Right renal cortex interstitium (tissue), 3 donors: ENCODE data around the gene TIPIN. TPM values are rescaled to one million over a fixed set of nuclear protein-coding genes. Genes with fewer than 3 reads are reported as not detected.
"Not testable (repeated sequence)": the region's sequence is repeated elsewhere in the genome, so short reads cannot be mapped to it uniquely, and the experiment has no call there.

Experiments used
- DNase-seq, 3 donors: peaks; one replicate each; pipeline ENCODE4 v3.0.0-alpha.2; 2013; ENCODE audit warnings: low read depth in 3 of 3, low spot score in 2 of 3
- polyA plus RNA-seq, 3 donors: library from polyadenylated mRNA; unstranded; fragments of 120-200 nt; gene quantifications; one replicate each; pipeline ENCODE4 v1.2.1, GENCODE V29; 2013; ENCODE audit not compliant: insufficient read length in 3 of 3

TIPIN gene
- polyA plus RNA-seq, 3 donors, result 15.9 to 23.9 (median 17.1) TPM

DNA sequence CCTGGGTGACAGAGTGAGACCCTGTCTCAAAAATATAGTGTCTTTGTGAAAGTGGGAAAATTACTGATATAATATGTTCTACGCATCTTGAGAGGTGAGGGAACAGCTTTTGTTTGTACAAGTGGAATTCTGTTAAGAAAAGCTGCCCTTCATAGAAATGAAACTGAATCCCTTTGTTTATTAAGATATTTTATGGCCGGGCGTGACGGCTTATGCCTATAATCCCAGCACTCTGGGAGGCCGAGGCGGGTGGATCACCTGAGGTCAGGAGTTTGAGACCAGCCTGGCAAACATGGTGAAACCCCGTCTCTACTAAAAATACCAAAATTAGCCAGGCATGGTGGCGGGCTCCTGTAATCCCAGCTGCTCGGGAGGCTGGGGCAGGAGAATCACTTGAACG, 52.1 kb downstream of the TIPIN start:
- DNase-seq, result not testable (repeated sequence)

DNA sequence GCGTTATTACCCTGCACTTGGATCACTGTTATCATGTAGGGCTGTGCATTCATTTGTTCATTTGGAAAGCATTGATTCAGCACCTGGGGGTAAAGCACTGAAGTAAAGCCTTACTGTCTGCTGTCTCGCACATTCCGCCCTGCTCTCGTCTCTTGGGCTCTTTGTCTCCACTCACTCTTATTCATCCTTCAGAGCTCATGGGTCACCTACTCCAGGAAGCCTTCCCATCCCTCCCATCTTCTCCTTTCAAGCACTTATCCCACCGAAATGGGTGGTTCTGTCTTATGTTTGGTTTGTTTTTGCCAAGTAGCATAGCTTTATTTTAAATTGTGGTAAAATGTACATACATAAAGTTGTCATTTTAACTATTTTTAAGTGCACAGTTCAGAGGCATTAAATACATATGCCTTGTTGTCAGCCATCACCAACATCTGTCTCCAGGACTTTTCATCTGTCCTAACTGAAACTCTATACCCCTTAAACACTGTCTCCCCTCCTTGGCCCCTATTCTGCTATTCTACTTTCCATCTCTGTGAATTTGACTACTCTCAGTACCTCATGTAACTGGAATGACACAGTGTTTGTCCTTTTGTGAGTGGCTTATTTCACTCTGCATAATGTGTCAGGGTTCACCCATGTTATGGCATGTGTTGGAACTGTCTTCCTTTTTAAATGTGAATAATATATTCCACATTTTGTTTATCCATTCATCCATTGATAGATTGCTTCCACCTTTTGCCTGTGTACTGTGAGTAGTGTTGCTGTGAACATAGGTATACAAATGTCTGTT, 53.8 kb downstream of the TIPIN start:
- no peak for DNase-seq

DNA sequence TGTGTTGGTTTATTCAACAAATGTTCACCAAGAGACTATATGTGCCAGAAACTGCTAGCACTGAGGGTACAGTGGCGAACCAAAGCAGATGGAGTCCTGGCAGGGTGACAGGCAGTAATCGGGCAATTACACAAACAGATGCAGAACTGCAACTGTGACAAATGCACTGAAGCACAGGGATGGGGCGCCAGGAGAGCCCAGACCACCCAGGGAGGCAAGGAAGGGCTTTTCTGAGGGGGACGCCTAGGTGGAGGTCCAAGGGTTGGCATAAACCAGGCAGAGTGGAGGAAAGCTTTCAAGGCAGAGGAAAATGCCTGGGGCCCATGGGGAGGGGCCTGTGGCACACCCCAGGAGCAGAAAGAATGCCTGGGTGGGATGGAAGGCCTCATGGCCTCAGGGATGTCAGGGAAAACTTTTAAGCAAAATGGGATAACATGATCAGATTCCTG, 57.7 kb downstream of the TIPIN start:
- DNase-seq, result no peak

DNA sequence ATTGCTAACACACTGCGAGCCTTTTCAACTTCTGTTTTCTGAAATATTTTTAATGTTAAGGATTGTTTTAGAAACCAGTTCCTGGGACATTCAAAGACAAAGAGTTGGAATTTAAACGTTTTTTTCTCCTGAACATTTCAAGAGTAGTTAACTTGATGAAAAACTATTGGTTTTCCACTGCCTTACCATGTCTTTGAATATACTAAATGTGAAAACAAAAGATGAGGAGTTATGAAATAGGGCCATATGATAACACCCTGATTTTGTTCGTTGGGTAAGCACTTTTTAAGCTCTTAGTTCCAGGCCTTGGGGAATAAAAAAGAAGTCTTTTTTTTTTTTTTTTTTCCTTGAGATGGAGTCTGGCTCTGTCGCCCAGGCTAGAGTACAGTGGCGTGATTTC, 60.3 kb downstream of the TIPIN start:
- DNase-seq, result no peak

DNA sequence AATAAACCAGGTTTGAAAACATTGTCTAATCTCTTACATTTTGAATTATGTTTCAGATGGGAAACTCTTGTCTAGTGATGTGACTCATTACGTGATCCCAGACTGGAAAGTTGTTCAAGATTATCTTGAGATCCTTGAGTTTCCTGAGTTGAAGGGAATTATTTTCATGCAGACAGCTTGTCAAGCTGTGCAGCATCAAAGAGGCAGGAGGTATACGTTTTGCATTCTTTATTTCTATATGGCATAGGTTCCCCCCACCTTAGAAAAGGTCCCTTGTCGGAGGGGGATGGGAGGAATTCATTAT, 61.6 kb downstream of the TIPIN start:
- no peak for DNase-seq

DNA sequence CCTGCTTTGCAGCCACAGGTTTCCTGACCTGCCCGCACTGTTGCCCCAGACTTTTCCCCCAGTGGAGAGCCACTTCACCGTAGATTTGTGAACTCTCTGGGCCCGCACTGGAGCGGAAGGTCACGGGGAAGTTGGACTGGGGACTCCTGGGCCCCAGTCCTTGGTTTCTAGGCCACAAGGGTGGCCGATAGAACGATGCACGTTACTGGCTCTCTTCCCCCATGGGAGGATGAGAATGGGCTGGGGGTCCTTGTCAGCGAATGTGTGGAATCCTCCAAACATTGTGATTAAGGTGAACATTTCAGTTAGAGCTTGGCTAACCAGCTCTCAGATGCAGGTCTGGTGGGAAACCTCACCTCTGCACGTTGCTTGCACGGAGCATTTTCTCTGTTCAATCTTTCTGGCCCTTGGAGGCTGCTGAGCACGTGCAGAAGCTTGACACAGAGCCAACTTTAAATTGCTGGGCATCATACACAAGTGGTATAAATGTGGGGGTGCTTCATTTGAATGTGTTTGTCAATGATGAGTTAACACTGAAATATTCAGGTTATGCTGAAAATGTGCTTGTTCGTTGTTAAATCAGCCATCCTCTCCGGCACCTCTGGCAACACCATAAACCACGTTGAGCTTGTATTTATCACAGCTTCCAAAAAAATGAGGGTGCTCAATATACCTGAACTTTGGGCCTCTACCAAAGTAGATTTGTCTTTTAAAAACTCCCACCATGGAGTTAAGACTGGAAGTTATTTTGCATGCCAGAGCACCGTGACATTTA, 62.1 kb downstream of the TIPIN start:
- DNase-seq, result peak in 2 of 3 donors; percentile 15 to 18

DNA sequence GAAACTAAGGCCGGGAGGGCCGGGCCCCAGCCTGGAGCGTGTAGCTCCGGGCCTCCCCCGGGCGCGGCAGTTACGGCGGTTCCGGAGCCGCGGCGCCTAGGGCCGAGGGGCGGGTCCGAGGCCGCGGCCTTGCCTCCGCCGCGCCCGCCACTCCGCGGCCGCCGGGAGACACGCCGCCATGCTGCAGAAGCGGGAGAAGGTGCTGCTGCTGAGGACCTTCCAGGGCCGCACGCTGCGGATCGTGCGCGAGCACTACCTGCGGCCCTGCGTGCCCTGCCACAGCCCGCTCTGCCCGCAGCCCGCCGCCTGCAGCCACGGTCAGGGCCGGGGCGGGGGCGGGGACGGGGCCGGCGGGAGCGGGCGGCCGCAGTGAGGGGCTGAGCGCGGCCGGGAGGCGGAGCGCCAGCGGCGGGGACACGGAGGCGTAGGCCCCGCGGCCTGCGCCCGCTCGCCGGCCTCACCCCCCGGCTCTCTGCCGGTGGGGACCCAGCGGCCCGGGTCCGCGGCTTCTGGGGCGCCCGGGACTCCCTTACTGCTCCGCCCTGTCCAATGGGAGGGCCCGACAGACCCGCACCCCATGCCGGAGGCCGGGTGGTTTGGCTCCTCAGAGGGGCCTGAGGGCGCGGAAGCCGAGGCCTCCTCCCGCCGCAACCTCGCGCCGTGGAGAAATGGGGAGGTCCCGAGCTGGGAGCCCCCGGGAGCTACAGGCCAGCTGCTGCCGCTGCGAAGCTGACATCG, 62.9 kb downstream of the TIPIN start, which contains the start of gene DIS3L:
Gene DIS3L, plus strand, starts transcription at position 150 of the 738 bp plus-strand sequence. Its CDS starts 29 bp downstream, at position 179.
- DNase-seq, result peak in 1 of 3 donors; percentile 32

DNA sequence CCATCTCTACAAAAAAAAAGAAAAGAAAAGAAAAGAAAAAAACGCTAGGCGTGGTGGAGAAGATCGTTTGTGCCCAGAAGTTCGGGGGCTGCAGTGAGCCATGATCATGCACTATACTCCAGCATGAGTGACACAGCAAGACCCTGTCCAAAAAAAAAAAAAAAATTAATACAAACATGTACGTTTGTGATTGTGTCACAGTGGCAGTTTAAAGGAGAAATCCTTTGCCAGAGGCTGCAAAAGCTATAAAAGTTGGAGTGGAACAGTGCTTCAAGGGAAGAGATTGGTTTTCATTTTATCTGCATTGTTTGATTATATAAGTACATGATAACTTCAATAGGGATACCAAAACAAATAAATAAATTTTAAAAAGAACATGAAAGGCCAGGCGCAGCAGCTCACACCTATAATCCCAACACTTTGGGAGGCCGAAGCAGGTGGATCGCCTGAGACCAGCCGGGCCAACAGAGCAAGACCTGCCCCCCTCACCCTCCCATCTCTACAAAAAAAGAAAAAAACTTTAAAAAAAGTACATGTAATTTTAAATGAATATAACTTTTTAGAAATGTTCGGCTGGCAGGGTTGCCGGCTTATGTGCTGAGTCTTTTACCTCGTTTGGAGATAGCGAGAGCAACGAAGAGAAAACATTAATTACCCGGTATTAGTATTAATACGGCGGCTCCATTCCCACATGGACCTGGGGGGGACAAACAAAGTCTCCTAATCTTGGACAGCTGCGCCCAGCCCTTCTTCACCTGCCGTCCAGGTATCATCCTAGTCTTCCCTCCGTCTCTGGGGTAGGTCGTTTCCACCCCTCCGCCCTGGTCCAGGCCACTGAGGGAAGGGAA, 63.7 kb downstream of the TIPIN start:
- DNase-seq, result no peak

DNA sequence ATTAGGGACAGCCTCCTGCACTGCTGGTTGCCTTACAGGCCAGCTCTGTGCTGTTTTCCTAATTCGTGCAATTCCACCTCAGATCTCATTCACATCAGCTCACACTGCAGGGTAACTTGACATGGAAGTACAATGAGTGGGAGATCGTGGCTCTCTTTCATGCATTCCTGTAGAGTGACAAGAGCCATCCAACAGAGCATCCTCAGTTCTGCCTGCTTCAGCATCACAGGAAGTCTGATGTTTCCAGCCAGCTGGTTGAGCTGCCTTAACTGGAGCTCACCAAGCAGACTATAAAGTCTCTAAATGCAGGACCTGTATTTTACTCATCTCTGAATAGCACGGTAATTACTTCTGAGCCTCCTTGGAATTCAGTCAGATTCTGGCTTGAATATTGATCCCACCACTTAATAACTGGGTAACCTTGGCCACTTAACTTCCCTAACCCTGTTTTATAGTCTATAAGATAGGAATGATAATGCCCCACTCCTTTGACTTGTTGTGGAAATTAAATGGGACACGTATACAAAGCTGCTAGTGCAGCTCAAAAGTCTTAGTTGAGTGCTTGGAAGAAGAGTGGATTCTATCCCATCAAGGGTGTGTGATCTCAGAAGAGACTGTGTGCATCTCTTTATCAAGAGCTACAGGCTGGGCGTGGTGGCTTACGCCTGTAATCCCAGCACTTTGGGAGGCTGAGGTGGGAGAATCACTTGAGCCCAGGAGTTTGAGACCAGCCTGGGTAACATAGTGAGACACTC, 64.5 kb downstream of the TIPIN start:
- DNase-seq, result no peak

DNA sequence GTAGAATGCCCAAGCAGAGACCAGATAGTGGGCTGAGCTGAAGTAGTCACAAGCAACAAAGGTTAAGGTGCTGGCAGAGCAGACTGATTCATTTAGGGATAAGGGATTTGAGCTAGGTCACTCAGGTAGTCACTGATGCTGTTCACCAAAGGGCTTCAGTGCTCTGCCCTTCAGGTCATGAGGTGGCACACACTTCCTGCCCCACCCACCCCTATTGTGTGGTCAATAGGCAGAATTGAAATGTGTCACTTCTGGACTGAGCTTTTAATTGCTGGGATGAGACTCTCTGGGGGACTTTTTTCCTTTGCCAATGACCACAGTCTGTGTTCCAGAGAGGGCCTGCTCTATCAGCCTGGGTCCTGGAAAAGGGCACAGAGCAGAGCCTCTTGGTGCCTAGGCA, 66.0 kb downstream of the TIPIN start:
- DNase-seq, result no peak

DNA sequence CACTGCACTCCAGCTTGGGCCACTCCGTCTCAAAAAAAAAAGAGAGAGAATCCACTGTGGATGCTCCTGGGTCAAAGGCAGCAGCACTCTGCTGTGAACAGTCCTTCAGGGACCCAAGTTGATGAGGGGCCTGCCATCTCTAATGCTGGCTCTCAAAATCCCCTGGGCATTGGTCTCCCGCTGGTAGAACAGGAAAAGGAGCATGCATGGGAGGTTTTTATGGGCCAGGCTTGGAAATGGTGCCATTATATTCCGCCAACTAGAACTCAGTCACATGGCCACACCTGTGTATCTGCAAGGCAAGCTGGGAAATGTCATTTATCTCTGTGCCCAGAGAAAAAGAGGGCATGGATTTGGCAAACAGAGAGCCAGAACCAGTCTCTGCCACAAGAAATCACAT, 66.5 kb downstream of the TIPIN start:
- no peak for DNase-seq

DNA sequence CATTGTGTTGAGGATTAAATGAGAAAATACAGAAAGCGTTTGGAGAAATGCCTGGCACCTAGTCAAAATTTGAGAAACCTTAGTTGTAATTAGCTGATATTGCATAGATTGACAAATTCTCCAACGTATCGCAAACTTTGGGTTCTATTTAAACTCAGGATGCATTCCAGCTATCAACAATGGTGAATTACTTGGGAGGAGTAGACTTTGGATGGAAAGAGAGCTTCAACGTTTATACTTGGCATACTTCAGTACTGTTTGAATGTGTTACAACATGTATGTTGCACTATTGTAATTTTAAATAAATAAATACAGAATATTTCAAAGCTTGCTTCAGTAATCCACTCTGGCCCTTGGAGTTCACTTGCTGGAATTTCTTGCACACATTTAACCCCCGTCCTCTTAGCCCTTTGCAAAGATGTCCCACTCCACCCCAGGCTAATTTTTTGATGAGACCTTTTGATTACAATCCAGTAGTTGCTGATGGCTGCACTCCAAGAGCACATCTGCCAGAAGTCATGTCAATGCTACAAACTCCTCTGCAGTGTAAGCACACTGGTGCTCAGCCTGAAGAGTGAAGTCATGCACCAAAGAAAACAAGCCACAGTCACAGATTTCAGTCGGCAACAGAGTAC, 67.8 kb downstream of the TIPIN start:
- DNase-seq, result no peak

DNA sequence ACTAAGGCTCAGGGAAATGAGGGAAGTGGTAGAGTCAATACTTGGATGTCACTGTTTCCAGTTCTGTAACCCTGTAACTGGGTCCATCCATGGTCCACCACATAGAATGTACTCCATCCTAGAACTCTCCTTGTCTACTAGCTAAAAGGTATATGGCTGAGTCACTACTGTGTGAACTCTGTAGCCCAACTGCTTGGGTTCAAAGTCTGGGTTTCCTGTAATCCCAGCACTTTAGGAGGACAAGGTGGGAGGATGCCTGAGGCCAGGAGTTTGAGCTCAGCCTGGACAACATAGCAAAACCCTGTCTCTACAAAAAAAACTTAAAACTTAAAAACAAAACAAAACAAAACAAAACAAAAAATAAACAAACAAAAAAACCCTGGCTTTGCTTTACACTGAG, 68.4 kb downstream of the TIPIN start:
- no peak for DNase-seq

DNA sequence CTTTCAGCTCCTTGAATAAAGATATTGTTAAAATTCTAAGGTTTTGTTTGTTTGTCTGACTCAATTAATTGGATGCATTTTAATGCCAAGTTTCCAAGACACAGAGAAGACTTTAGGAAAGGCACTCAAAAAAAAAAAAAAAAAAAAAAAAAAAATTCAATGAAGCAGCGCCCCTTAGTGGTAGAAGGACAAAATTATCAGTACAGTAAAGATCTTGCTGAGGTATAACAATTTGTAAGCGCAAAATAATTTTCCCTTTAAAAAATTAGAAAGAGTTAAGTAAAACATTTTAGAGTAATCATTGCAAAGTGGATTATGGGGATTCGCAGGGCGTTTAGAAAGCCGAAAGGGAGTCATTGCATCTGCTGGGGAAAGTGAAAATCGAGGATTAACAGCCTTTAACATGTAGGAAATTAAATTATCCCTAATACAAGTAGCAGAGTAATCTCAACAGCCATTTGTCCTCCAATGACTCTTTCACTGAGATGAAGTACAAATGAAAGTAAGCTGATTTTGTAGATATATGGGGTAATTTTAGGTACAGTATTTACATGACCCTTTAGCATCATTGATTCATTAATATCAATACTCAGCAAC, 68.9 kb downstream of the TIPIN start:
- DNase-seq, result no peak

Other genes starting within 250 kb of the TIPIN start
- 1 to 10 TPM; 1.8 to 2.1 (median 2.1) TPM for gene MEGF11, start 102.9 kb downstream of the TIPIN start, polyA plus RNA-seq
- 10 to 100 TPM; 35.9 to 41.5 (median 39.1) TPM for gene DIS3L, start 63.1 kb downstream of the TIPIN start, polyA plus RNA-seq
- 10 to 100 TPM; 48.8 to 55.7 (median 50.0) TPM for gene MAP2K1, start 30.2 kb upstream of the TIPIN start, polyA plus RNA-seq
- gene SNAPC5, start 141.1 kb upstream of the TIPIN start, polyA plus RNA-seq, result 10 to 100 TPM; 42.9 to 46.1 (median 45.3) TPM
- 1,000 to 10,000 TPM; 3,858 to 3,922 (median 3,884) TPM for gene RPL4, start 148.2 kb upstream of the TIPIN start, polyA plus RNA-seq
- 10 to 100 TPM; 21.2 to 30.2 (median 27.7) TPM for gene ZWILCH, start 148.6 kb upstream of the TIPIN start, polyA plus RNA-seq
- under 1 TPM; 0.06 to 0.31 (median 0.17) TPM for gene LCTL, start 209.3 kb upstream of the TIPIN start, polyA plus RNA-seq